ENCODE measurements around the gene LRP8. TPM values are rescaled to one million over a fixed set of nuclear protein-coding genes. Genes with fewer than 3 reads are reported as not detected.

The LRP8 gene
- total RNA-seq (2022; extraction: Qiagen RNA extraction): 27.4 to 38.4 TPM (median 34.1 TPM) in 5 replicates

DNA sequence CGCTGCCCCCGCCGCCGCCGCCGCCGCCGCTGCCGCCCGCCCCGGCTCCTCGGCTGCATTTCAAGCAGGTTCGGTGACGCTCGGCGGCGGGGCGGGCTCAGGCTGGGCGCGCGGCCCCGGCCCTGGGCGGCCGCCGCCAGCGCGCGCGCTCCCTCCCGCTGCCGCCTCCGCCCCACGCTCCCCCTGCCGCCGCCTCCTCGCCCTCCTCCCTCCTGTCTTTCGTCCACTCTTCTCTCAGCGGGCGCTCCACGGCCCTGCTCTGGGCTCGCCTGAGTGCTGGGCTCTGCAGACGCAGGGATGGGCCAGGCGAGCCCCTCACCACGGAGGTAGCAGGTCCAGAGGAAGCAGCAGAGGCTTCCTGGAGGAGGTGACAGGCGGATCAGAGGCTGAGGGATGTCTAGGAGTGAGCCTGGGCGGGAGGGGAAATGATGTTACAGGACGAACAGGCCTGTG, at the start of gene LRP8:
TSS of gene LRP8 (minus strand) at position 62 of the 453 bp plus-strand sequence. CDS start 158 bp downstream, outside the sequence.

DNA sequence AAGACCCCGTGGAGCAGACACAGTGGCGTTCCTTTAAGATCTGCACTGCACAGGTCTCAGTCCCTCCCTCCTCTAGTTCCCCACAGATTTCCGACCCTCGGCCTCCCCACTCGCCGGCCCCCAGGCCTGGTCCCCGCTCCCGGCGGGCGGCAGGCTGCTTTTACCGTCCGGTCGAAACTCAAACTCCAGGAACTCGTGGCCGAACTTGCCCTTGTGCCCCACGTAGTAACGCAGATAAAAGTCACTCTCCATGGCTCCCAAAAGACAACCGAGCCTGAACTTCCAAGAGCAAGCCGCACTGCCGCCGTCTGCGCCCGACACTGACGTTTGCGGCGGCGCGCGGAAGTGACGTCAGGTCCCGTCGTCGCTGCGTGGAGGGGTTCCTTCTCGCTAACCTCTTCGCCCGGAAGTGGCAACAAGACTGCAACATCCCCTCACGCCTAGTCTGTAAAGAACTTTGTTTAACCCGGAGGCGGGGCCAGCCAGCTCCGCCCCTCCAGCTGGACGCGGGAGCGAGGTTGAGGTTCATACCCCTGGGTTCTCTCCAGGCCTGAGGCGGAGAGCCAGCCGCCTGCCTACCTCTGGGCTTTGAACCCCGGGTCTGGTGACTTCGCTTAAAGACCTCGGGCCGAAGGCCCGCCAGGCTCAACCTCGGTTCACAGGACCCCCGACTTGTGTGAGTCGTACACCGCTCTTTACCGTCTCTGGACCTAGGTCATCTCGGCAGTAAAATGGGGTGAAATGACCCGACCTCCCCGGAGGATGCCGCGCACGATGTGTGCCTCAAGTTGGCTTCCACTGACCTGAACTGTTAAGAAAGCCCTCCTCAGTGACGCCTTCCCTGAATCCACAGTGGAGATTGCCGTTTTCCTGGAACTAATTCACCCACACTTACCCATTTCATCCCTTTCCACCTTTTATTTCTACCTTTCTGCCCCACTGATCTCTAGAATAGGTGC, 89.4 kb downstream of the LRP8 start, which contains the start of gene MAGOH:
TSS of gene MAGOH (minus strand) at position 322 of the 959 bp plus-strand sequence. CDS start at position 252, 70 bp downstream.

DNA sequence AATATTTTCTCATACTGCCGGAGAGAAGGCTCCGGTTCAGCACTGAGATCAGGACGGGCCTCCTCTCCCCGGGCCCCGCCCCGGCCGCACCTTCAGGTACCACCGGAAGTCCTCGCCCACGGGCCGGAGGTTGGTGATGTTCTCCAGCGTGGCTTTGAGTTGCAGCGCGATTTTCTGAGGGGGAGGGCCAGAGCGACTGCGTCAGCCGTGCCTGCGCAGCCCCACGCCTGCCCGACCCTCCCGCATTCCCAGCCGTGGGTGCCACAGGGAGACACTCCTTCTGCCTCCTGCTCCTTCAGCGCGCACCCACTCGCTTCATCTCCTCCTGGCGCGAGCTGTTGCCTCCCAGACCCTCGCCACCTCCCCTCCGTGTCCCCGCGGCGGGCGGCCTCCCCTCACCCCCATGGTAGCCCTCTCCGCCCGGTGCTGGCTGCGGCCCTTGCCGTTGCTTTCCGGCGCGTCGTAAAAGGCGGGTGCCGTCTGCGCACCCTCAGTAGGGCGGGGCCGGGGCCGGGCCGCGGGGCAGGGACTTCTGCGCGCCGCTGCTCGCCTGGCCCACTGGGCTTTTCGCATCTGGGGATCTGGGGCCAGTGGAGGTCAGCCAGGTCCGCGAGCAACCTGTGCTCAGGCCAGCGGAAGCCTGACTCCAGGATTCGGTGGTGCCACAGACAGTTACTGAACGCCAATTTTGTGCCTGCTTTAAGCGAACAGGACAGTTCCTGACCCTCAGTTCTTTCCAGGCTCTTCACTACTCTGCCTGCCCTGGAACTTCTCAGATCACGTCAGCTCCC, 107.5 kb downstream of the LRP8 start, which contains the start of gene CZIB:
TSS of gene CZIB (minus strand) at position 464 of the 791 bp plus-strand sequence. CDS start at position 405, 59 bp downstream.

DNA sequence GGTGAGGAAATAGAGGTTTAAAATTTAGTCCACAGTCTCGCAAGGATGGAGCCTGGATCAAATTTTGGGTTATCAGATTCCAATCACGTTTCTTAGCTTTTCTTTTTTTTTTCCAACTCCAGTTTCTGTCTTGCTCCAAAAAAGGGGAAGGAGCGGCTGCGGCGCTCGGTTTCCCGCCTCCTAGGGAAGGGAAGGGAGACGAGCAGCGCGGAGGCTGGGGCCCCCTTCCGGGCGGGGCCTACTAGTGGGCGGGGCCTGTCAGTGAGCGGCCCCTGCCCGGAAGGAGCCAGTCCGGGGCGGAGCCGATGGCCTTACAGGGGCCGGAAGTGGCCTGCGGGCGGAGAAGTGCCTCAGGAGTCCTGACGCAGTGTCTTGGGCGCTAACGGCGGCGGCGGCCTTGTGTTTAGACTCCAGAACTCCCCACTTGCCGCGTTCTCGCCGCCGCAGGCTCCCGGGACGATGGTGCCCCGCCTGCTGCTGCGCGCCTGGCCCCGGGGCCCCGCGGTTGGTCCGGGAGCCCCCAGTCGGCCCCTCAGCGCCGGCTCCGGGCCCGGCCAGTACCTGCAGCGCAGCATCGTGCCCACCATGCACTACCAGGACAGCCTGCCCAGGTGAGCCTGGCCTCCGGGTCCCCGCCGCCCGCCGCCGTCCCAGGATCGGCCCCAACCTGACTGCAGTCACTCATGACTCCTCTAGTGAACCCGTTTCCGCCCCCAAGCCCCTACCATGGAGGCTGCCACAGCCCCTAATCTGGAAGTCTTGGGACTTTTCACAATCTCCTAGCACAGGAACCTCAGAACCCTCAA, 131.2 kb downstream of the LRP8 start, which contains the start of gene CPT2:
TSS of gene CPT2 (plus strand) at position 340 of the 806 bp plus-strand sequence. CDS start at position 460, 120 bp downstream.

Other genes starting within 250 kb of the LRP8 start
- 0.03 TPM in 1 of 5 replicates, not detected in the others for gene SLC1A7, start 185.4 kb downstream of the LRP8 start, total RNA-seq (2022; extraction: Qiagen RNA extraction)
- 8.1 to 9.8 TPM (median 9.3 TPM) in 5 replicates for gene CPT2, start 131.2 kb downstream of the LRP8 start, total RNA-seq (2022; extraction: Qiagen RNA extraction)
- 28.0 to 31.6 TPM (median 29.8 TPM) in 5 replicates for gene CZIB, start 107.4 kb downstream of the LRP8 start, total RNA-seq (2022; extraction: Qiagen RNA extraction)
- 60.6 to 80.7 TPM (median 64.0 TPM) in 5 replicates for gene MAGOH, start 89.6 kb downstream of the LRP8 start, total RNA-seq (2022; extraction: Qiagen RNA extraction)
- gene DMRTB1, start 131.3 kb upstream of the LRP8 start, total RNA-seq (2022; extraction: Qiagen RNA extraction): not detected in 5 replicates

All from A549 treated with AZD2906 at 1 μM for 4 hours (cell line).